OCI-LY7 (cell line): Measurements from ENCODE around the gene SRGAP2B.
"Not testable (repeated sequence)": the region's sequence is repeated elsewhere in the genome, so short reads cannot be mapped to it uniquely, and the experiment has no call there.

Source experiments
- CTCF ChIP-seq: fragments of 200-600 bp; sonication (generic); conservative IDR thresholded peaks from 2 replicates; pipeline ENCODE4 v1.5.1; 2014; ENCODE audit warnings: mild to moderate bottlenecking, antibody characterized with exemption, low read length, moderate library complexity, mixed read lengths
- EZH2phosphoT487 ChIP-seq: fragments of 200-600 bp; sonication (generic); IDR thresholded peaks from 2 replicates; pipeline ENCODE4 v1.6.1; 2018; ENCODE audit warnings: low read depth, borderline replicate concordance, mild to moderate bottlenecking, mixed run types, antibody characterized with exemption, low read length, moderate library complexity, mixed read lengths

DNA sequence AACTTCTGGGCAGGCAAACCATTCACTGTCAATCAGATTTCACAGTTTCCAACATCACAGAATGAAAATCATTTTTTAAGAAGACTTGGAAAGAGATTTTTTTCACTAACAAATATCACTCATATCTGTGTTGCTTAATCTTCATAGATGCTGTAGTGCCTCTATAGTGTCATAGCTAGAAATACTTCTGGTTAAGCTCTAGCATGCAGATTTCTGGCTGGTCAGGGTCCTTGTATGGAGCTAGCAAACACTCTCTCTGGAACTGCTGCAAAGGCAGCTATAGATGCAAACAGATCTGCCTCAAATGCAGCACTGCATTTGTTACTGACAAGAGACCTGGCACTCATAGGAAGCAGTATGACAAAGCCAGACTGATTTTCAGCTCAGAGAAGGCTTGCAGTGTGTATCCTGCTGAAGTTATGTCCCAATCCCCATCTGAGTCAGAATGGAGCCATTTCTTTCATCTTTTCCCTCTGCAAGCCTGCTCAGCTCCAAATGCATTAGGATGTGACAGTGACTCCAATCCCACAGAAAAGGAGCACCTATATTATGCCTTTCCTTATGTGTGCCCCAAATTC lies 99.2 kb downstream of the SRGAP2B start:
- TF ChIP-seq CTCF, EZH2phosphoT487: not testable (repeated sequence)
